NCI-H1092 treated with DMSO at 0.1 percent for 48 hours (cell line): ENCODE results near the gene CHFR.
"Not testable (repeated sequence)": the region's sequence is repeated elsewhere in the genome, so short reads cannot be mapped to it uniquely, and the experiment has no call there.

Source experiments
- DNase-seq: peaks from one replicate; lab custom pipeline; 2025; lab: John Stamatoyannopoulos, UW

The CHFR gene

GRCh38 chr12:132840536-132840935 lies 46.9 kb downstream of the CHFR start:
- no peak for DNase-seq

DNA sequence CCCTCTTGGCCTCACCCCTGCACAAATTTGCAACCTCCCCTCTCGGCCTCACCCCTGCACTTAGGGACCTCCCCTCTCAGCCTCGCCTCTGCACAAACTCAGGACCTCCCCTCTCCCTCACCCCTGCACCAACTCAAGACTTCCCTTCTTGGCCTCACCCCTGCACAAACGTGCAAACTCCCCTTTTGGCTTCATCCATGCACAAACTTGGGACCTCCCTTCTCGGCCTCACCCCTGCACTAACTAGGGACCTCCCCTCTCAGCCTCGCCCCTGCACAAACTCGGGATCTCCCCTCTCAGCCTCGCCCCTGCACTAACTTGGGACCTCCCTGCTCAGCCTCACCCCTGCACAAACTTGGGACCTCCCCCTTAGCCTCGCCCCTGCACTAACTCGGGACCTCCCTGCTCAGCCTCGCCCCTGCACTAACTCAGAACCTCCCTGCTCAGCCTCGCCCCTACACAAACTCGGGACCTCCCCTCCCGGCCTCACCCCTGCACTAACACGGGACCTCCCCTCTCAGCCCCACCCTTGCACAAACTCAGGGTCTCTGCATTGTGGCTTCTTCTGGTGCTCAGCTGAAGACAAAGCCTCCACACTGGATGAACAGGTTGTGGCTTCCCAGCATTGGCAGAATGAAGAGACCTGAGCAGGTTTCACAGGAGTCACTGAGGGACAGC lies 47.7 kb downstream of the CHFR start:
- DNase-seq, result no peak

- no peak for DNase-seq
These were observed 48.9 kb downstream of the CHFR start for GRCh38 chr12:132838410-132839080.

GRCh38 chr12:132837693-132838409 lies 49.6 kb downstream of the CHFR start:
- DNase-seq, result no peak

GRCh38 chr12:132836795-132837331 lies 50.5 kb downstream of the CHFR start:
- DNase-seq, result no peak

GRCh38 chr12:132836230-132836629 lies 51.2 kb downstream of the CHFR start:
- not testable (repeated sequence) for DNase-seq

DNA sequence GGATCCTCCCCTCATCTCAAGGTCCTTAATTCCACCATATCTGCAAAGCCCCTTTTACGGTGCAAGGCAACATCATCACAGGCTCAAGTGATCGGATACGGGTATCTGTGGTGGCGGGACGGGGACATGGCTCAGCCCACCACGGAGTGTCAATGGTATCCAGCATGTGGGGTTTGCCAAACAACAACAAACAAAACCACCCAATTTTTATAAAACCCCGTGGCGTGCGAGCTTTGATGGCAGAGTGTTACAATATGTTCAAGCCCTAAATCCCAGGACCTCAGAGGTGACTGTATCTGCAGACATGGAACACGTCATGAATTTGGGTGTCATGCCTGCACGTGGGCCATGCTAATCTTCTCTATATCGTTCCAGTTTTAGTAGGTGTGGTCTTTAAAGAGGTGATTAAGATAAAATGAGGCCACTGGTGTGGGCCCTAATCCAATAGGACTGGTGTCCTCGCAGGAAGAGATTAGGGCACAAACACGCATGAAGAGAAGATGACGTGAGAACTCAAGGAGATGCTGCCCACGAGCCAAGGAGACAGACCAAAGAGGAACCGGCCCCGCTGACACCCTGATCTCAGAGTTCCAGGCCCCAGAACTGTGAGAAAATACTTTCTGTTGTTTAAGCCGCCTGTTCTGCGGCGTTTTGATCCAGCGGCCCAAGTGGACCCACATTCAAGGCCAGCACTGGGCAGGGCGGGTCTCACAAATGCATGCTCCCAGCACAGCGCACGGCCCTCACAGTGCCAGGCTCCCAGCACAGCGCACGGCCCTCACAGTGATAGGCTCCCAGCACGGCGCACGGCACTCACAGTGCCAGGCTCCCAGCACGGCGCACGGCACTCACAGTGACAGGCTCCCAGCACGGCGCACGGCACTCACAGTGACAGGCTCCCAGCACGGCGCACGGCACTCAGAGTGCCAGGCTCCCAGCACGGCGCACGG lies 52.1 kb downstream of the CHFR start:
- DNase-seq, result no peak

DNA sequence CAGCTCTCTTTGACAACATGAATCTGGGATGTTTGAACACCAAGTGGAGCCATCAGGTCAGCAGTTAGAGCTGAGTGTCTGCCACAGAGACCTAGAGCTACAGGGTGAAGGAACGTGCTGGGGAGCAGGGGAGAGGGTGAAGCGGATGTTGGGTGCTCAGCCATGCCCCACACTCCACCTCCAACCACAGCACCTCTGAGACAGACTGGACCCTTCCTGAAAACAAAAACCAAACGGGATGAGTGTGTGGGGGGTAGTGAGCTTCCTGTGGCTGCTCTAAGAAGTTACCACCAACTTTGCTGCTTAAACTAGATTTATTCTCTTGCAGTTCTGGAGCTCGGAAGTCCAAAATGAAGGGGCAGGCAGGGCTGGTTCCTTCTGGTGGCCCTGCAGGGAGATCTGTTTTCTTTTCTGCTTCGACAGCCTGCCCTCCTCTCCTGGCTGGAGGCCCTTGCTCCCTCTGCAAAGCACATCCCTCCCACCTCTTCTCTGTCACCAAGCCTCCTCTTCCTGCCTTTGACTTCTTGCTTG lies 53.2 kb downstream of the CHFR start:
- no peak for DNase-seq

DNA sequence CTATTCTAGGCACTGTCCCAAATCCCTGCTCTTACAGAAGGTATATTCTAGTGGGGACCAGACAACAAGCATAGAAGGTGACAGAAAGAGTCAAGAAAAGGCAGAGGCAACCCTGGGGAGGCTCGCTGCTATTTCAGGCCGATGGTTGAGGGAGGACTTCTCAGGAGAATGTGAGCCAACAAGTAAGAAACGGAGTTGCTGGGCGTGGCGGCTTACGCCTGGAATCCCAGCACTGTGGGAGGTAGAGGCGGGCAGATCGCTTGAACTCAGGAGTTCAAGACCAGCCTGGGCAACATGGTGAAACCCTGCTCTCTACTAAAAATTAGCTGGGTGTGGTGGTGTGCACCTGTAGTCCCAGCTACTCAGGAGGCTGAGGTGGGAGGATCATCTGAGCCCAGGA lies 54.1 kb downstream of the CHFR start:
- DNase-seq, result no peak

GRCh38 chr12:132831771-132832170 lies 55.6 kb downstream of the CHFR start:
- no peak for DNase-seq

DNA sequence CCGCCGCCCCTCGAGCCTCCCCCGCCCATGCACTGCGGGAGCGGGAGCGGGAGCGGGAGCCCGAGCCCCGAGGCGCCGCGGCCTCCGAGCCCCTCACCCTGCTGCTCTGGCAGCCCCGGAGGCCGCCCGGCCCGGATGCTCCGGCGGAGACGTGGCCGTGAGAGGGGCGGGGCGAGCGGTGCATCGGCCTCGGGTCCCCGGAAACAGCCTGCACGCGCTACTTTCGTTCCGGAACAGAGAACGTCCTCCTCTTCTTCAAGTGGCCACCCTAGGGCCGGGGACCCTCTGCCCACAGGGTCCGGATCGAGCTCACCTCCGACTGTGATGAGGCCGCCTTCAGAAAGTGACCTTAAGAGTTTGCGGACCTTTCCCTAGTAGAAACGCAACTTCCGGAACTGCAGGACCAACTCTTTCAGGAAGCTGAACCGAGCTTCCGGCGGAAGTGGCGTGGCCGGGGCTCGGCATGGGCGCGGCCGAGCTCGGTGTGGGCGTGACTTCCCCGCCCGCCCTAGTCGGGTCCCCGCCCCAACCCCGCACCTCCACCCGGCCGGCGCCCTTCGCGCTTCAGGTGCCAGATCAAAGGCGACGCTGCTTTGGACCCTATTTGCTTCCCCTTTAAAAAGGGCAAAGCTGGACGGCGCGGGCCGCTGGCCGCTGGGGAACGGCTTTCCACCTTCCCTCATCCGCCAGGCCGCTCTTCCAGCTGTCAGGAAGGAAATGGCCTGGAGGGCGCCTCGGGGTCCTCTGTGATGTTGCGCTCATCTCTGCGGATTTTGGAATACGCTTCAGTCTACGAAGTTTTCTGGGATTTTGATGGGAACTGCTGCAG lies 58.5 kb downstream of the CHFR start, which contains the start of gene GOLGA3:
TSS of gene GOLGA3 (minus strand) at position 164 of the 829 bp plus-strand sequence. CDS start 6,741 bp downstream, outside the sequence.
- DNase-seq, result peak; percentile 91

DNA sequence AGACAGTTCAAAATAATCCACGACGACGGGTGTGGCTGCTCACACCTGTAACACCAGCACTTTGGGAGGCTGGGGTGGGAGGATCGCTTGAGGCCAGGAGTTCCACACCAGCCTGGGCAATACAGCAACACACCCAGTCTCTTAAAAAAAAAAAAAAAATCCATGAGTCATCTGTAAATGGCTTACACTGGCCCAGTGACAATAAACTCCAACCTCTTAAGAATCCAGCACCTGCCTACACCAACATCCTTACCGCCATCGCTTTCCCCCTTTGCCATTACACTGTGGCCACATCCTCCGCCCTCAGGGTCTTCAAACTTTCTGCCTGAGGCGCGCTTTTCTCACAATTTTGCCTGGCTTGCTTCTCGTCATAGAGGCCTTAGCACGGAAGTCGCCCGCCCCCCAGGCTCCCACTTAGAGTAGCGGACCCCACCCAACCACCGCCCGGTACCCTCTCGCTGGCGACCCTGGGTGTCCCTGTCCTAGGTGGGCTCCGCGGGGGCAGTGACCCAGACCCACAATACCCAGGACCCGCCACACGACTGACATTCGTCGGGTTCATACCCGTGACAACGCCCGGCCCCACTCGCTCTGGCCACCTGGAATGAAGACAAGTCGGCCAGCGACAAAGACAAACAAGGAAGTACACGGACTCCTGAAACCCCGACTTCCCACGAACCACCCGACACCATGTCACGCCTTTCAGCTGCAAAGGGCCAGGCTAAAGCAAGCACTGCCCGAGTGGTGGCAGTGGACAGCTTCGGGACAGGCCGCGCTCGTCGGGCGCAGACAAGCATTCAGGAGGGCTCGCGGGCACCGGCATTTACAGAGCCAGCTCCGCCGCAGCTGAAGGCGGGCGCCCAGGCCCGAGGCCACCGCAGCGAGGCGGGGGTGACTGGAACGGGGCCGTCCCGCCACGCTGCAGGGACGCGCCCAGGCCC lies 59.4 kb downstream of the CHFR start:
- DNase-seq, result no peak

DNA sequence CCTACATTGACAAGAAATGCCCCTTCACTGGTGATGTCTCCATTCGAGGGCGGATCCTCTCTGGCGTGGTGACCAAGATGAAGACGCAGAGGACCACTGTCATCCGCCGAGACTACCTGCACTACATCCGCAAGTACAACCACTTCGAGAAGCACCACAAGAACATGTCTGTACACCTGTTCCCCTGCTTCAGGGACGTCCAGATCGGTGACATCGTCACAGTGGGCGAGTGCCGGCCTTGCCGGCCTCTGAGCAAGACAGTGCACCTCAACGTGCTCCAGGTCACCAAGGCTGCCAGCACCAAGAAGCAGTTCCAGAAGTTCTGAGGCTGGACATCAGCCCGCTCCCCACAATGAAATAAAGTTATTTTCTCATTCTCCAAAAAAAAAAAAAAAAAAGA lies 61.5 kb downstream of the CHFR start:
- no peak for DNase-seq

DNA sequence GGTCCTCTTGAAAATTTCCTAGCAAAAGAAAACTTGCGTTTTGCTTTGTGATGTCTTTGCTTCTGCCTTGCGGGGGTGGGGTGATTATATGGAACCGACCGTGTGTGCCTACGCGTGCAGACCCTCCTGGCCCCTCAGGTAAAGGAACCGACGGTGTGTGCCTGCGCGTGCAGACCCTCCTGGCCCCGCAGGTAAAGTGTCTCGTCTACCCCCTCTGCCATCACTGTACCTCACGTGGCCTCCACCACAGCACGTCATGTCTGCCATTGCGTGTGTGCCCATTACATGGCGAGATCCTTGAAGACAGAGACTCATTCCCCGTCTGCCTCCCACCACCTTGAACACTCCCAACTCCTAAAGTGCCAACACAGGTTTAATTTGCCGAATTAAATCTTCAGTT lies 62.3 kb downstream of the CHFR start:
- no peak for DNase-seq

DNA sequence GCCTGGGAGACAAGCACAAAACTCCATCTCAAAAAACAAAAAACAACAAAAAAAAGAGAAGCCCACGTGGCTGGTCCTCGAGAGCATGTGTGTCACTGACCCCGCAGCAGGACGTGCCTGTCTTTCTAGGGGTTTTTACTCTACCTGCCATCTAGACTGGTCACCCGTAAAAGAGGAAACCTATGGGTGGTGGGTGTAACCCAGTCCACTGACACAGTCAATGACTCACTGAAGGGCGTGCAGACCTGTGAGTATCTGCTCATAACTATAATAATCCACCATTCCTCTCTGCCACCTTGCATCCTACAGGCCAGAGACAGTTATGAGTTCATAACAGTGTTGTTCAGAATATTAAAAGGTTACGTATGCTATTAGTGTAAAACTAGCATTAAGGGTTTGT lies 63.4 kb downstream of the CHFR start:
- DNase-seq, result no peak

DNA sequence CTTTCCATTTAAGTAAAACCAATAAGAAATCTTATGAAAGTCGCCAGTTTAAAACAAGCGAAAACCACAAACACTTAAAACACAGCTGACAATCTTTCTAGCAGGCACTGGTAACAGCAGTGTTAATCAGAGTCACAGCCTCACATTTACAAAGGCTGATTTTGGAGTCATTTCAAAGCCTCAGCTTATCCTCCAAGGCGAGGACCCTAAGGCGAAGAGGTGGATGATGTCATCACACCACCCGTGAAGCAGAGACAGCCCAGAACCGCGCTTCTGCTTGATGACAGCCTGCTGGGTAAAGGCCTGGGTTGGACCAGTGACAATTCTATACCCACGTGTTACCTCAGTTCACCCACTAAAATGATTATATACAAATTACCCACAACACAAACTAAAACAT lies 68.8 kb downstream of the CHFR start:
- no peak for DNase-seq

DNA sequence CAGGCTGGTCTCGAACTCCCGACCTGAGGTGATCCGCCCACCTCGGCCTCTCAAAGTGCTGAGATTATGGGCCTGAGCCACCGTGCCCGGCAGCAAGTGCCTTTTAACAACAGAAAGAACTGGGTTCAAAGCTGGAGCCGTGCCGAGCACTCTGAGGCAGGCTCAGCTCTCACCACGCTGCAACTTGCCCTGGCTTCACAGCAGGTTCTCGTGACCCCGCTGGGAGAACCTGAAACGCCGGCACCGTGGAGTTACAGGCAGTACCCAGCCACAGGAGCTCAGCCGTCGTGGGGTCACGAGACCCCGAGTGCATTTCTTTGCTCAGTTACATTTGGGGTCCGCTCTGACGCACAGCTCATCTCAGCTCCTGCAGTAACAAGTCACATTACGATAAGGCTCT lies 73.2 kb downstream of the CHFR start:
- no peak for DNase-seq

DNA sequence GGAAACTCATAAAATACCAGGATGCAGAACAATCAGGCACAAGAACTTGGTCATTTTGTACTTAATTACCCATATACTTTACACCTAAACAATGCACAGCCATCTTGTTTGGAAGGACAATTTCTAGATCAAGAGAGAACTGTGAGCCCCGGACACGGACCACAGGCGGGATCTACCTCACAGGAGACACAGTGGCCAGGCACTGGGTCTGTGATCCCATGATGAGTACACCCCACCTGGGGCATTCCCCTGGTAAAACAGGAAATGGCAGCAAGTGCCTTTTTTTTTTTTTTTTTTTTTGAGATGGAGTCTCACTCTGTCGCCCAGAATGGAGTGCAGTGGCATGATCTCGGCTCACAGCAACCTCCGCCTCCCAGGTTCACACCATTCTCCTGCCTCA lies 74.0 kb downstream of the CHFR start:
- DNase-seq, result no peak

DNA sequence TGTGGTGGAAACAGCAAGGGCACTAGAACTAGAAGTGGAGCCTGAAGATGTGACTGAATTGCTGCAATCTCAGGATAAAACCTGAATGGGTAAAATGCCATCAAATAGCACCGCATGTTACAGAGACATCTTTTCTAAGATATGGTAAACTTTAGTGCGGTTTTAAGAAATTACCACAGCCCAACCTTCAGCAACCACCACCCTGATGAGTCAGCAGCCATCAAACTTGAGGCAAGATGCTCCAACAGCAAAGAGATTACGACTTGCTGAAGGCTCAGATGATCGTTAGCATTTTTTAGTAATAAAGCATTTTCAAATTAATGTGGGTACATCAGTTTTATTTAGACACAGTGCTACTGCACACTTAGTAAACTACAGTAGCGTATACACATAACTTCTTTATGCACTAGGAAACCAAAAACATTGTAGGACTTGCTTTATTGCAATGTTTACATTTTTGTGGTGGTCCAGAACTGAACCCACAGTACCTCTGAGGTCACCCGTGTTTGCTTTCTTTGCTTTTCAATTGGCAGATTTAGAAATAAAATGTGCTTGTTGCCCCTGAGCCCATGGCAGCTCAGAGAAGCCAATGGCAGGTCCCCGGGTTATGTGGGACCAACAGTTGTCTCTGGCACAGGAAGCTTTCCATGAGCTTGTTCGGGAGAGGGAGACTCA lies 74.6 kb downstream of the CHFR start:
- no peak for DNase-seq
